CD4-positive, alpha-beta T cell treated with Interleukin-6 for 4 hours (primary cell): ENCODE data around the gene SATB1.

Experiments used
- DNase-seq: peaks from one replicate; pipeline ENCODE4 v3.0.0-alpha.2; 2020; ENCODE audit warnings: mixed read lengths

SATB1 gene

GRCh38 chr3:18396428-18396827, 28.7 kb downstream of the SATB1 start:
- no peak for DNase-seq

- DNase-seq, result no peak
These were observed 30.6 kb downstream of the SATB1 start for GRCh38 chr3:18394384-18394995.

- peak; percentile 44 for DNase-seq
These were observed 31.2 kb downstream of the SATB1 start for GRCh38 chr3:18393906-18394305.

GRCh38 chr3:18390024-18390660, 35.0 kb downstream of the SATB1 start:
- no peak for DNase-seq

GRCh38 chr3:18389108-18389733, 35.9 kb downstream of the SATB1 start:
- DNase-seq, result peak; percentile 51

- no peak for DNase-seq
These were observed 38.8 kb downstream of the SATB1 start for GRCh38 chr3:18386274-18386890.

GRCh38 chr3:18385706-18386105, 39.4 kb downstream of the SATB1 start:
- no peak for DNase-seq

- DNase-seq, result no peak
These were observed 42.3 kb downstream of the SATB1 start for GRCh38 chr3:18382760-18383369.

- DNase-seq, result no peak
These were observed 45.5 kb downstream of the SATB1 start for GRCh38 chr3:18379647-18380046.

- DNase-seq, result no peak
These were observed 46.9 kb downstream of the SATB1 start for GRCh38 chr3:18378218-18378617.

GRCh38 chr3:18376682-18377081, 48.5 kb downstream of the SATB1 start:
- no peak for DNase-seq

GRCh38 chr3:18372786-18373405, 52.2 kb downstream of the SATB1 start:
- DNase-seq, result no peak

- no peak for DNase-seq
These were observed 54.5 kb downstream of the SATB1 start for GRCh38 chr3:18370672-18371071.

- no peak for DNase-seq
These were observed 55.5 kb downstream of the SATB1 start for GRCh38 chr3:18369551-18370185.

GRCh38 chr3:18366258-18366657, 58.9 kb downstream of the SATB1 start:
- DNase-seq, result no peak

- DNase-seq, result no peak
These were observed 61.8 kb downstream of the SATB1 start for GRCh38 chr3:18363338-18363737.

- DNase-seq, result no peak
These were observed 67.4 kb downstream of the SATB1 start for GRCh38 chr3:18357747-18358146.

- no peak for DNase-seq
These were observed 69.3 kb downstream of the SATB1 start for GRCh38 chr3:18355832-18356231.

GRCh38 chr3:18354701-18355100, 70.4 kb downstream of the SATB1 start:
- no peak for DNase-seq

- no peak for DNase-seq
These were observed 73.1 kb downstream of the SATB1 start for GRCh38 chr3:18351823-18352744.

GRCh38 chr3:18351069-18351628, 74.0 kb downstream of the SATB1 start:
- no peak for DNase-seq
